UCSD-AML1 (cell line): ENCODE results near the gene RRAS2.
"Not testable (repeated sequence)": the region's sequence is repeated elsewhere in the genome, so short reads cannot be mapped to it uniquely, and the experiment has no call there.

Experiments
- DNase-seq: peaks from one replicate; lab custom pipeline; 2025; ENCODE audit not compliant: unreplicated experiment; lab: John Stamatoyannopoulos, UW

Gene RRAS2

DNA sequence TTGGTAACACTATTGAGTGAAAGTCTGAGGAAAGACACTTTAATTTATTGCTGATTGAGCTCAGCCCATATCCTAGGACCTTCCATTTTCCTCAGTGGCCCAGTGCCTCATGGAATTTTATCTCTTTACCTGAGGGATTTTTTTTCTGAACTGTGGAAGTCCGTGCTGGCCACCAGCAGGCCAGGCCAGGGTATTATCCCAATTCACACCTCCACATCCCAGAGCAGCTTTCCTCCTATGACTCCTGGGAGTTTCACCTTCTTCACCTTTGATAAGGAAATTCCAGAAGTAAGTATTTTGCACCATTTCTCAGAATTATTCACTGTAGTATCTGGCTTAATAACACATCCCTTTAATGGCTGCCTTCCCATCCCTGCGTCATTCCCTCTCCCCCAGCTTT, 13.0 kb upstream of the RRAS2 start:
- no peak for DNase-seq

DNA sequence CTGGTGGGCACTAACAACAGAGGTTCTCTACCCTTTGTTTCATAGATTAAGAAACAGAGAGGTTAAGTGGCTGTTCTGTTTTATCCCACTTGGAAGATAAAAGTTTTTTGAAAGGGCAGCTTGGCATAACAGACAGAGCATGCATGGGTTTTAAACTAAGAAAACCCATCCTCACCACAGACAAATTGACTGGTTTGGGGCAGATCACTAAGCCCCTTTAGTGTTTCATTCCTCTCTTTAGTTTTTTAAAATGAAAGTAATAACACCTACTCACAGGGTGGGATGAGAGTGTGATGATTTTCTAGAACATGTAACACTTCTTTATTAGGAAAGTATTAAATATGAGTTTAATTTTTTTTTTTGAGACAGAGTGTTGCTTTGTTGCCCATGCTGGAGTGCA, 12.3 kb upstream of the RRAS2 start:
- DNase-seq, result no peak

DNA sequence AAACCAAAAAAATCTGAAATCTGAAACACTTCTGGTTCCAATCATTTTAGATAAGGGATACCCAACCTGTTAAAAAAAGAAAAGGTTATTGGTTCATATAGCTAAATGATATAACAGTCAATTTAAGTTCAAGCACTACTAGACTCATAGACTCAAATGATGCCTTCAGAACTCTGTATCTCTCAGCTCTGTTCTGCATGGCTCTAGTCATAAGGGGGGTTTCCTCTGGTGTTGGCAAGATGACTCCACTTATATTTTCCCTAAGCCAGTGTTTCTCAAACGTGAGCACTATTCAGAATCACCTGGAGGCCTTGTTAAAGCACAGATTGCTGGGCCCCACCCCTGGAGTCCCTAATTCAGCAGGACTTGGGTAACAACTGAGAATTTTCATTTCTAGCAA, 11.5 kb upstream of the RRAS2 start:
- DNase-seq, result no peak

DNA sequence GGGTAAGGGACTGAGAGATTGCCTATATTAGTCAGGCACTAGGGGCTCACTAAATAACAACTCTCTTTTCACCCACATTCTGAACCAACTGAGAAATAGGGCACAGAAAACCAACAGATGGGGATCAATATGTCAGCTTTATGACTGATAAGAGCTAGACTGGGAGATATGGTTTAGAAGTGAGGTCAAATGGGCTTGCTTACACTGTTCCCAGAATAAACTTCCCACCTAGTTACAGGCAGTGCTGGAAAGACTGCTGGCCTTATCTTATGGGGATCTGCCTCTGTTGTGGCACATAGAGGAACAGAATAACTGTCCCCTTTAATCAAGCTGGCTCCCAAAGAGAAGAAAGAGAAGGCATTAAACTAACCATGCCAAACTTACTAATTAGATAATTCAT, 10.6 kb upstream of the RRAS2 start:
- no peak for DNase-seq

DNA sequence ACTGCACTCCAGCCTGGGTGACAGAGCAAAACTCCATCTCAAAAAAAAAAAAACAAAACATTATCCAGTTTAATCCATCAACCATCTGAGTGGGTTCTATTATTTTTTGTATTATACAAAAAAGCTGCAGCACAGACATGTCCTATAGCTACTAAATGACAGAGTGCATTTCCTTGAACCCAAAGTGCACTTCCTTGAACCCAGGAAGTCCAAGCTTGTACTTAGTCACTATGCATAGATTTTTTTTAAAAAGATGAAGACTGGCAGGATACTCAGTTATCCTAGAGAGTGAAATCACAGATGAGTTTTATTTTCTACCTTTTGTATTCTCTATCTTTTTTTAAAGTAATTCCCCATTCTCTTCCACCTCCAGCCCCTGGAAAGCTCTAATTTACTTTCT, 8.0 kb upstream of the RRAS2 start:
- DNase-seq, result no peak

DNA sequence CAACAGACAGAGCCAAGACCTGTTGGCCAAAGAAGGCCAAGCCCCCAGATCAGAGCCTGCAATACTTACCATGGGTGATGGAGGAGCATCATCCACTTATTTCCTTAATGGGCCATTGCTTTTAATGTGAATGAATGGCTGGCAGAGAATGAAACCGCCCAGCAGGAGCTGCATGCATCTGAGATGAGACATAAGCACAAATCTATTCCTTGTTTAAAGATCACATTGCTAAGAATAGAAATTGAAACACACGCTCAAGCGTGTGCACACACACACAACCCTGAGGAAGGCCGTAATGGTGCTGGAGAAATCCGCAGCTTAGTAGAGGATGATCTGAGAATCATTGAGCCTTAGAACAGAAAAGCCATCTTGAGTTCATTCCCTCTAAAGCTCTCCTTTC, 5.3 kb upstream of the RRAS2 start:
- no peak for DNase-seq

DNA sequence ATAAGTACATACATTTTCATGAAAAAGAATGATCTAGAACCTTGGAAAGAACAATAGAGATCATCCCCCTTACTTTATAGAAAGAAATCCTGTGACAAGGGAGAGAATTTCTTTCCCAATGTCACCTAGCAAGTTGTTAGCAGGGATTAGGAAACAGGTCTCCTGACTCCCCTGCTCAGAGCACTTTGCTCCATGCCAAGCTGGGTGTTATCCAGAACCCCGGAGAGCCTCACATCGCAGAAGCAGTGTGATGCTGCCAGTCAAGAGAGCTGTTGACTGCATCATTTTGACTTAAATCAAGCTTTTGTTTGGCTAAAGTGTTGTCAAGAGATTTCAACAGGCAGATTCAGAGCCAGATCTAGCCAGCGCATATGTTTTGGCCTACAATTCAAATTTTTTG, 3.6 kb upstream of the RRAS2 start:
- no peak for DNase-seq

DNA sequence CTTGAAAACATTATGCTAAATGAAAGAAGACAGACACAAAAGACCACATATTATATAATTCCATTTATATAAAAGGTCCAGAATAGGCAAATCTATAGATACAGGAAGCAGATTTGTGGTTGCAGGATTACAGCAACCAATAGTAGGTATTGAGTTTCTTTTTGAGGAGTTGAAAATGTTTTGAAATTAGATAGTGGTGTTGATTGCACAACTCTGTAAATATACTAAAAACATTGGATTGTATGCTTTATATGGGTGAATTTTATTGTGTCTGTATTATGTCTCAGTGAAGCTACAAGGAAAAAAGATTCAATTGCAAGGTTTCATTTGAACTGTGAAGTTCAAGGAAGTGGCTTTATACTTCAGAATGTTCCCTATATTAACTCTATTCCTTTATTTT, 3.0 kb upstream of the RRAS2 start:
- no peak for DNase-seq

DNA sequence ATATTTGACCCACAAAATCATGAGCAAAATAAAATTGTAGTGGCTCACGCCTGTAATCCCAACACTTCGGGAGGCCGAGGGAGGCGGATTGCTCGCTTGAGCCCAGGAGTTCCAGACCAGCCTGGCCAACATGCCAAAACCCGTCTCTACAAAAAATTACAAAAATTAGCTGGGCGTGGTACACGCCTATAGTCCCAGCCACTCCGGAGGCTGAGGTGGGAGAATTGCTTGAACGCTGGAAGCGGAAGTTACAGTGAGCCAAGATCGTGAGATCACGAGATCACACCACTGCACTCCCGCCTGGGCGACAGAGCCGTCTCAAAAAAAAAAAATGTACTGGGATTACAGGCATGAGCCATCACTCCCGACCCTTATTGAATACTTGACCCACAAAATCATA, 2.0 kb upstream of the RRAS2 start:
- no peak for DNase-seq

DNA sequence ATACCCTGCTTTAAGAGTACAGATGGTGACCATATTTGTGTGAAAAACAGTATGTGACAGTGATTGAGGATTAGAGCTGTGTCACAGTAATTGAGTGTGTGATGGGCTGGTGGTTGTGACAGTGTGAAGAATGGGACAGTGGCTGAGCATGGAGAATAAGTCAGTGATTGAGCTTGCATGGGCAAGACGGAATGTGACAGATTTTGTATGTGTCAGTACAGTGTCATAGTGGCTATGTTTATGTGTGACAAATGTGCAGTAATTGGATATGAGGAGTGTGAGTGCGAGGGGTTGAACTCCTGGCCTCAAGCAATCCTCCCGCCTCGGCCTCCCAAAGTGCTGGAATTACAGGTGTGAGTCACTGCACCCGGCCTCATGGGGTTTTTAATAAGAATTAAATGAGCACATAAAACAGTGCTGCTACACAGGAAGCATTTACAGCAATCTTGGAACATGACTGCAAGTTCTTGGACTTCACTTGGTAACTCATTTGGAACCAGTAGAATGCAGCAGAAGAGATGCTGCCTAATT, 583 bp upstream of the RRAS2 start:
- no peak for DNase-seq

DNA sequence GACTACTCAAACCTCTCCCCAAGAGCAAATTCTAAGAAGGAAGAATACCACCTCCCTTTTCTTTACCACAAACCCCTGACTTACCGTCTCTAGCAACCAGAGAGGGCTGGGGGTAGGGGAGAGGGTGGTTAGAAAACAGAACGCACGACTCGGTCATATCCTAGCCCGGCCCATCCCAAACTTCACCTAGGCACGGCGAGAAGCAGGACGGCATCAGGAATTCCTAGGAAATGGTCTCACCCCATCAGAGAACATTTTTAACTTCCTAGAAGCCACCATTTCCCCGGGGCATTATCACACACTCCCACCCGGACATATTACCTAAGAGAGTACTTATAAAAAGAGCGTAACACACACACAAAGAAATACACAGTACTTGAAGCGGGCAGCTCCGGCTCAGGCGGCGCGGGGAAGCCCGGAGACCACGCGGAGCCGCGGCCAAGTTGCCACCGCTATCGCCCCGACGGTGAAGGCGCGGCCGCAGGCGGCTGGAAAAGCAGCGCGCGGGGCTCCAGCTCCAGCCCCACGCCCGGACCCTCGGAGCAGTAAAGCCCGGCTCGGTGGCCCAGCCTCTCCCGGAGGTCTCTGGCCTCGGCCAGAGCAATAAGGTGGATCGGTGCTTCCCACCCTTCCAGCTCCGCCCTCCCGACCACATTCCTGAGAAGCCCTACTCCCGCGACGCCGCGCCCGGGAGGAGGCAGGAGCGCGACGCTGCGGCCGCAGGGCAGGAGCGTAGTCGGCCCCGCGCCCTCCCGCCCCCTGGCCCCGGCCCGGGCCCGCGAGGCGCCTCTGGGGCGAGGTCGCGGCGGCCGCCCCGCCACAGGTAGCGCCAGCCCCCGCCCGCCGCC, 878 bp downstream of the RRAS2 start:
- peak; percentile 58 for DNase-seq

DNA sequence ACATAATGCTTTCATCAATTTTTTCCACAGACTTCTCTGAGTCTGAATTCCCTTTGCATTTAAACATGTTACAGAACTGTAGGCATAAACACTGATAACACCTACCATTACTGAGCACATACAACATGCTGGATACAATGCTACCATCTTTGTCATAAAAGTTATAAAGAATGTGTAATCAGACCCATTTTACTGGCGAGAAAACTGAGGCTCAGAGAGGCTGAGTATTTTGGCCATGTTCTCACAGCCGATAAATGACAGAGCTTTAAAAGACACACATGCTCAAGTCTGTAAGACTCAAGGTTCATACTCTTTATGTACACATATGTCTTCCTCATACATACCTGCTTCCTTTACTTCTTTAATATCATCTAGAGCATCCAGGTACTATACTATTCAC, 2.6 kb downstream of the RRAS2 start:
- DNase-seq, result no peak

DNA sequence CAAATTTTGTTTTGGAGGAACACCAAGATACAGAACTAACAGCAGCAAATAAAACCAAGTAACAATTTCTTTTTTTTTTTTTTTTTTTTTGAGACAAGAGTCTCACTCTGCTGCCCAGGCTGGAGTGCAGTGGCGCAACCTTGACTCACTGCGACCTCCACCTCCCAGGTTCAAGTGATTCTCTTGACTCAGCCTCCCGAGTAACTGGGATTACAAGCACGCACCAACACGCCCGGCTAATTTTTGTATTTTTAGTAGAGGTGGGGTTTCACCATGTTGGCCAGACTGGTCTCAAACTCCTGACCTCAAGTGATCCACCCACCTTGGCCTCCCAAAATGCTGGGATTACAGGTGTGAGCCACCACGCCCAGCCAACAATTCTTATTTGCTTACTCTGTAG, 4.4 kb downstream of the RRAS2 start:
- DNase-seq, result not testable (repeated sequence)

DNA sequence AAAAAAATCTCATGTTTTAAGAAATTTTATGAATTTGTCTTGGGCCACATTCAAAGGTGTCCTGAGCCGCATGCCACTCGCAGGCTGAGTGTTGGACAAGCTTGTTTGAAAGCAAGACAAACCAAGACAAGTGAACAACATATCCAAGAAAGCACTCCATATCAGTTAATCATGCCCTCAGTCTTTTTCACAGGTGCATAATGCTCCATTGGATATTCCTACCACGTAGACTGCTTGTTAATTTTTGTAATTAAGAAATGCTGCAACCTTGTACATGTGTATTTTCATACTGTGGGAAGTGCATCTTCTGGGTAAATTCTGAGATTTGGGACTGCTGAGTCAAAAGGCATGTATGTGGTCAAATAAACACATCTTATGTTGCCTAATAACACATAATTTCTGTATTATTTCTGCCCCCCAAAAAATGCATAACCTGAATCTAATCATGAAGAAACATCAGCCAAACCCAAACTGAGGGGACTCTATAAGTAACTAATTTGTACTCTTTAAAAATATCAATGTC, 8.2 kb downstream of the RRAS2 start:
- no peak for DNase-seq

DNA sequence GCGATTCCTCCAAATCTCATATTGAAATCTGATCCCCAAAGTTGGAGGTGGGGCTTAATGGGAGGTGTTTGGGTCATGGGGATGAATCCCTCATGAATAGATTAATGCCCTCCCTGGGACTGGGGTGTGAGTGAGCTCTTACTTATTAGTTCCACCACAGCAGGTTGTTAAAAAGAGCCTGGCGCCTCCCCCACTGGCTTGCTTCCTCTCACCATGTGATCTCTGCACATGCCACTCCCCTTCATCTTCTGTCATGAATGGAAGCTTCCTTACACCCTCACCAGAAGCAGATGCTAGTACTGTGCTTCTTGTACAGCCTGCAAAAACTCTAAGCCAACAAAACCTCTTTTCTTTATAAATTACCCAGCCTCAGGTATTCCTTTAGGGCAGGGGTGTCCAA, 8.8 kb downstream of the RRAS2 start:
- DNase-seq, result no peak

DNA sequence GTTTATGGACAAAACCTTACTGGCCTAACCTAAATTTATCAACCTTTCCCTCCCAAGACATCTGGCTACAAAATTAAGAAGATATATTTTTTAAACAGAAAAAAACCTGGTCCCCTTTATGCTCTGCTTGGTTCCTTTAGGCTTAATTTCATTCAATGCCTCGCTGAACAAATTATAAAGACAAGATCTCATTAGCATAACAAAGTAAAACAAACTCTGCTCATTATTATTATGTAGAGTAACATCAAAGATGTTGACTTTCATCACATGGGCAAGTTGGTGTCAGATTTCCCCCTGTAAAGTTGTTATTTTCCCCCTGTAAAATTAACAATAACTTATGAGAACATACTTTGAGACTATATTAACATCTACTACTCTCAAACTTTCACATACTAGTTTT, 11.0 kb downstream of the RRAS2 start:
- no peak for DNase-seq

DNA sequence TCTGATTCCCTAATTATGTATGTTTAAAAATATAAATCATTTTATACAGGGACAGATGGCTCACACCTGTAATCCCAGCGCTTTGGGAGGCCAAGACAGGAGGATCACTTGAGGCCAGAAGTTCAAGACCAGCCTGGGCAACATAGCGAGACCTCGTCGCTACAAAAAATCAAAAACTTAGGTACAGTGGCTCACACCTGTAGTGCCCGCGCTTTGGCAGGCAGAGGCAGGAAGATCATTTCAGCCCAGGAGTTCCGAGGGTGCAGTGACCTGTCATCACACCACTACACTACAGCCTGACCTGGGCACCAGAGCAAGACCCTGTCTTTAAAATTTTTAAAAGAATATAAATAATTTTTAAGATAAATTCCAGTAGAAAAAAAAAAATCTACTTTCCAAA, 11.5 kb downstream of the RRAS2 start:
- DNase-seq, result no peak

DNA sequence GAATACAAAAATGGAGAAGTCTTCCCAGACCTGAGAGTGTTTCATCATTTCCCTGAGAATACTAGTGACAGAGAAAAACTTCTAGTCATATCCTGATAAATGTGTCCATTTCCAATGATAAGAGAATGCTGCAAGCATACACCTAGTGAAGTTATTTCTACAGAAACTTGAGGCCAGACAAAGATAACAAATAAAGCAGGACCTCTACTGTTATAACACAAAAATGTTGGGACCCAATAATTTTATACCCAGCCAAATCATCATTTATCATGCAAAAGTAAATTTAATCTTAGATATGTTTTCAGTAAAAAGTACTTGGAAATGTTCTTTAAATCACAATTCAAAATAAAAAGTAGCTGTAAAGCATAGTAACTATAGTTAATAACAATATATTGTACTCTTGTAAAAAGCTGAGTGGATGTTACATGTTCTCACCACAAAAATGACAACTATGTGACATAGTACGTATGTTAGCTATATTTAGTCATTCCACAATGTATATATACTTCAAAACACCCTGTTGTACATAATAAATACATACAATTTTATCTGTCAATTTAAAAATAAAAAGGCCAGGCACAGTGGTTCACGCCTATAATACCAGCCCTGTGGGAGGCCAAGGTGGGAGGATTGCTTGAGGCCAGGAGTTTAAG, 12.6 kb downstream of the RRAS2 start:
- no peak for DNase-seq

DNA sequence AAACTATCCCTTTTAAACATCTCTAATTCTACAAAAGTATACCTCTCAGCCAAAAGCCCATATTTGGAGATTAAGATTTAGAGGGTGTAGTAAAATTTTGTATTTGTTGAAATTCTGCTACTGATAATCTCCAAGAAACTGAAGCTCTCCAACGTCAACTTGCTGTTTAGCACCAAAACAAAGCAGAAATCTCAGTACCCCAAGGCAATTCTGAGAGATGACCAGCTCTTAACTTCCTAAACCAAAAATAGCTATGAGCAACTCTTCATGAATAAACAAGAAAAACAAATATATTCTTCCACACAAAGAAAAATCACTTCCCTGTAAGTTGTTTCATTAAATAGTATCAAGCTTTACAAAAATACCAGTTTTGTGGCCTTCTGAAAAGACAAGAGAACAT, 13.3 kb downstream of the RRAS2 start:
- DNase-seq, result no peak

DNA sequence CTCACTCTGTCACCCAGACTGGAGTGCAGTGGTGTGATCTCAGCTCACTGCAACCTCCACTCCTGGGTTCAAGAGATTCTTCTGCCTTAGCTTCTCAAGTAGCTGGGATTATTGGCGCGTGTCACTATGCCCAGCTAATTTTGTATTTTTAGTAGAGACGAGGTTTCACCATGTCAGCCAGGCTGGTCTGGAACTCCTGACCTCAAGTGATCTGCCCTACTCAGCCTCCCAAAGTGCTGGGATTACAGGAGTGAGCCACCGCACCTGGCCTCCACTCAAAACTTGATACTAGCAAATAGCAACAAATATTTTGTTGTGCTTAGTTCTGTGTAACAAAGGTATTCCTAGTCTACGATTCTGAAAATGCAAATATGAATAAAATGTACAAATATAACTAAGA, 14.0 kb downstream of the RRAS2 start:
- not testable (repeated sequence) for DNase-seq

DNA sequence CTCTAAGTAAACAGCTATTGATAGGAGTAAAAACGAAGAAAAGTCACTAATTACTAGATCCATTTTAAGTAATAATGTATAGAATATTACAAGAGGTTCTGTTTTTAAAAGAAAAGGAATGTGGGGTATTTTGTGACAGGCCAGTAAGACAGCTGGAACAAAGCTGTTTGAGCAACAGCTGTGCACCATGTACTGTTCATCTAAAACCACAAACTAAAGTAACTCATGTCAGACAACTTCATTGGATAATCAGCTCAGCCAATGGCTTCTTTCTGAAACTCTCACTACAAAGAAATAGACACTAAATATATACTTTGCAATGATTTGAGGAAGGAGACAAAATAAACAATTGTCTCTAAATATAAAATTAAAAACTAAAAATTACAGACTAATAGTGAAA, 16.1 kb downstream of the RRAS2 start:
- DNase-seq, result no peak

DNA sequence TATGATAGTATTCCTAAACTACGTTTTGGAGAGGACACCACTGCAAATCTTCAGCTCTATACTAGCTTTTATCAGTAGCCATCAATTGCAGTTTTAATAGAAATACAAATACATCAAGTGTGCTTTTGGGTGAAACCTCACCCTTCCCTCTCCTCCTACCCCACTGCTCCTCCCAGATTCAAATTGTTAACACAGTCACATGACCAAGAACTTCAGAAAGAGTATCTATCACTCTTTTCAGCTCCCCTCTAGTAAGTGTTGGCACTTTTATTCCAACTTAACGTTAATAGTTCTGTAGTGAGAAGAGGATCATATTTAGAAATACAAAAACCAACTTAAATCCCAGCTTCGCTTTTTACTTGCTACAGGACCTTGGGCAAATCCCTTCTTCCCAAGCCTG, 17.0 kb downstream of the RRAS2 start:
- no peak for DNase-seq
